HL-60/S4 treated with retinoic acid at 250 ng/mL for 4 days and 3 days (cell line): Measurements from ENCODE around the gene SELENON.

Experiments
- in situ Hi-C: fragments of 300-500 bp; cut with MboI; formaldehyde crosslinking; loops from 2 replicates; pipeline ENCODE4 v1.7.0; 2022; ENCODE audit warnings: low sequenced_read_pairs

SELENON gene

GRCh38 chr1:25790472-25790871 lies 9.5 kb upstream of the SELENON start:
- in situ Hi-C loops: loop anchor here (25.0 kb wide), 1 partner anchor 378 kb away; the partner anchor contains the start of gene RHCE

- in situ Hi-C loops: loop anchor here (25.0 kb wide), 1 partner anchor 380 kb away; the partner anchor contains the start of gene RHCE
Observed at GRCh38 chr1:25792115-25792514, 7.9 kb upstream of the SELENON start.

- in situ Hi-C loops: loop anchor here (25.0 kb wide), 1 partner anchor 381 kb away; the partner anchor contains the start of gene RHCE
Observed at GRCh38 chr1:25793585-25794170, 6.3 kb upstream of the SELENON start.

GRCh38 chr1:25794325-25794724 lies 5.7 kb upstream of the SELENON start:
- in situ Hi-C loops: loop anchor here (25.0 kb wide), 1 partner anchor 382 kb away; the partner anchor contains the start of gene RHCE

GRCh38 chr1:25795211-25795610 lies 4.8 kb upstream of the SELENON start:
- in situ Hi-C loops: loop anchor here (25.0 kb wide), 1 partner anchor 383 kb away; the partner anchor contains the start of gene RHCE

GRCh38 chr1:25795946-25796810 lies 3.8 kb upstream of the SELENON start:
- in situ Hi-C loops: loop anchor here (25.0 kb wide), 1 partner anchor 384 kb away; the partner anchor contains the start of gene RHCE

- in situ Hi-C loops: loop anchor here (25.0 kb wide), 1 partner anchor 385 kb away; the partner anchor contains the start of gene RHCE
Observed at GRCh38 chr1:25796811-25797458, 3.1 kb upstream of the SELENON start.

GRCh38 chr1:25797939-25798338 lies 2.1 kb upstream of the SELENON start:
- in situ Hi-C loops: loop anchor here (25.0 kb wide), 1 partner anchor 386 kb away; the partner anchor contains the start of gene RHCE

GRCh38 chr1:25798666-25799351 lies 1.2 kb upstream of the SELENON start:
- in situ Hi-C loops: loop anchor here (25.0 kb wide), 1 partner anchor 387 kb away; the partner anchor contains the start of gene RHCE

- in situ Hi-C loops: loop anchor here (25.0 kb wide), 1 partner anchor 387 kb away; the partner anchor contains the start of gene RHCE
Observed at GRCh38 chr1:25799352-25799934, 550 bp upstream of the SELENON start.

GRCh38 chr1:25800703-25801377 lies 847 bp downstream of the SELENON start:
- in situ Hi-C loops: loop anchor here (10.0 kb wide), 1 partner anchor 556 kb away; the partner anchor contains the start of gene RSRP1

- in situ Hi-C loops: loop anchor here (10.0 kb wide), 1 partner anchor 558 kb away; the partner anchor contains the start of gene RSRP1
Observed at GRCh38 chr1:25802915-25803314, 2.9 kb downstream of the SELENON start.

GRCh38 chr1:25803368-25803767 lies 3.4 kb downstream of the SELENON start:
- in situ Hi-C loops: loop anchor here (10.0 kb wide), 1 partner anchor 559 kb away; the partner anchor contains the start of gene RSRP1

GRCh38 chr1:25804244-25804963 lies 4.4 kb downstream of the SELENON start:
- in situ Hi-C loops: loop anchor here (10.0 kb wide), 1 partner anchor 560 kb away; the partner anchor contains the start of gene RSRP1

GRCh38 chr1:25804964-25805862 lies 5.2 kb downstream of the SELENON start:
- in situ Hi-C loops: loop anchor here (10.0 kb wide), 1 partner anchor 560 kb away; the partner anchor contains the start of gene RSRP1

- in situ Hi-C loops: loop anchor here (10.0 kb wide), 1 partner anchor 561 kb away; the partner anchor contains the start of gene RSRP1
Observed at GRCh38 chr1:25805863-25806225, 5.9 kb downstream of the SELENON start.

GRCh38 chr1:25806418-25806817 lies 6.4 kb downstream of the SELENON start:
- in situ Hi-C loops: loop anchor here (10.0 kb wide), 1 partner anchor 562 kb away; the partner anchor contains the start of gene RSRP1
